Right atrium auricular region (tissue), 2 donors: ENCODE results near the gene PDILT. TPM values are rescaled to one million over a fixed set of nuclear protein-coding genes. Genes with fewer than 3 reads are reported as not detected.

ENCODE experiments used
- total RNA-seq, 2 donors: library from RNA; depleted of rRNA; stranded (reverse); fragments of >200 nt; gene quantifications; one replicate each; pipeline ENCODE4 v1.1.0, GENCODE V29; 2016

Gene PDILT
- total RNA-seq, 2 donors from 2014 or later = not detected

Other genes with a start within 250 kb of the PDILT start
- not detected for gene GP2, start 77.2 kb downstream of the PDILT start, total RNA-seq
- gene UMOD, start 52.0 kb downstream of the PDILT start, total RNA-seq = not detected
- gene ACSM5, start 4.8 kb upstream of the PDILT start, total RNA-seq = 1 to 10 TPM; 1.7 TPM
- gene ACSM2A, start 46.8 kb upstream of the PDILT start, total RNA-seq = not detected
- gene ACSM2B, start 171.6 kb upstream of the PDILT start, total RNA-seq = not detected